SH-SY5Y (cell line): ENCODE measurements around the gene OR6B3.

Experiments used
- GATA2 ChIP-seq: IDR thresholded peaks from 2 replicates; pipeline ENCODE4 v1.6.1; 2011; ENCODE audit warnings: mild to moderate bottlenecking, low read depth, low read length
- GATA3 ChIP-seq: IDR thresholded peaks from 2 replicates; pipeline ENCODE4 v1.6.1; 2011; ENCODE audit warnings: low read depth, mild to moderate bottlenecking, low read length, moderate library complexity

DNA sequence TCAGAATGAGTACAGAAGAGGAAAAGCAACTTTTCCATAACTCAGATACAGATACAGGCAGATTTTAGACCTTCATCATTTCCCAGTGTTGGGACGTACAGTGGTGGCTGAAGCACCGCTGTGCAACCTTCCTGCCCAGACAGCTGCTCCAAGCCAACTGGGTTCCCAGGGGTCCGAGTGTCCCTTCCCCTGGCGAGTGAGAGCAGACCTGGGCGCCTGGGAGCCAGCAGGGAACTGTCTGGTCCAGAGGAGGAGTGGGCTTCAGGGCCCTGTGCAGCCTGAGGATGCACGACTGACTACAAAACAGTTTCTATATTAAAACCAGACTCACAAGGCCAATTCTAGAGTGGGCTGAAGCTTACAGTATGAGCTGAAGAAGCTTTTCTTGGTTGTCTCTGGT, 12.0 kb downstream of the OR6B3 start:
- TF ChIP-seq GATA3: no peak
- no peak for TF ChIP-seq GATA2
